HG03064 (cell line): ENCODE data around the gene IL1RAP.
"Not testable (repeated sequence)": the region's sequence is repeated elsewhere in the genome, so short reads cannot be mapped to it uniquely, and the experiment has no call there.

Experiments
- ATAC-seq: cut with Tn5 transposase; IDR thresholded peaks from one replicate; pipeline ENCODE4 v1.9.1; 2021; ENCODE audit warnings: low read depth; ENCODE audit not compliant: unreplicated experiment

IL1RAP gene

GRCh38 chr3:190513409-190514370 is at the start of gene IL1RAP:
TSS of gene IL1RAP (plus strand) at chr3:190514085. CDS start at chr3:190564290, 50,205 bp downstream.
- peak; percentile 100 for ATAC-seq

GRCh38 chr3:190467922-190468321 is 46.0 kb upstream of the IL1RAP start:
- no peak for ATAC-seq

GRCh38 chr3:190473261-190473660 is 40.6 kb upstream of the IL1RAP start:
- ATAC-seq, result not testable (repeated sequence)

- ATAC-seq, result no peak
These were observed 32.1 kb upstream of the IL1RAP start for GRCh38 chr3:190481779-190482178.

DNA sequence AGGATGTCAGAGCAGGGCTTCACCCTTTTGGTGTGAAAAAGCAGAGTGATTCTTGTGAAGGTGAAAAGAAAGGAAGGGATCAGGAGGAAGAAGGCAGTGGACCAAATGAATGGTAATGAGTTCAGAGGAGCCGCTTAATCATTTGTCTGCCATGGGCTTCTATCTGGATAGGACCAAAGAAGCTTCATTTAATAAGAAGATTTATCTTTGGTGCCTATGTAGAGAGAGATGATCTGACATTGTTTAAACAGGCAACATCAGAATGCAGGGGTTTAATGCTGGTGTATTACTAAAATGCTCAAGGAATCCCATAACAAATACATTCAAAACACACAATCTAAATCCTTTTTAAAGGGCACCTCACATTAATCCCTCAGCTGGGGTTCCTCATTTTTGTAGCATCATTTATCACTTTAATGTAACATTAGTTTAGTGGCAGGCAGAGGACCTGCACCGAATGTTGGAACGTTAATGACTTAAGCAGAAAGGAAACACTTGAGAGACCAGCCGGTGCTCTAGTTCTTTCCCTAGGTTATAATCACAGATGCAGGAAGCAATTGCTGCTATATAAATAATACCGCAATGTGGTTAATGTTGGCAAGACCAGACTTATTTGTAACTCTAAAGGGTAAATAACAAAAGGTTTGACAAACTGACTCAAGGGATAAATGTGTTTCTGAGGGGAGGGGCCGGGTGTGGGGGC is 27.9 kb upstream of the IL1RAP start:
- no peak for ATAC-seq

DNA sequence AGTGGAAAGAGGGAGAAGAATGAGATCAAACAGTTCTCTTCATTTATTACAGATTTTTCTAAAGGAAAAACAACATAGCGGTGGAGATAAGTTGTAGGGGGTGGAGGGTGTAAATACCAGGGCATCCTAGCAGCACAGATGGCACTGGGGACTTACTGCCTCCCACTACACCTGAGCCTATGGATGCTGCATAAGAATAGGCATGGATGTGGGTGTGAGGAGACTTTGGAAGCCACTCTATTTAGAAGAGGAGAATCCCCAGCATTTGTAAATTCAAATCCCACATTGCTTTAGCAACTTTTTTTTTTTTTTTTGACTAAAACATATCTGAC is 27.4 kb upstream of the IL1RAP start:
- ATAC-seq, result no peak

- ATAC-seq, result no peak
These were observed 26.8 kb upstream of the IL1RAP start for GRCh38 chr3:190486908-190487607.

GRCh38 chr3:190491533-190492054 is 22.3 kb upstream of the IL1RAP start:
- ATAC-seq, result no peak

DNA sequence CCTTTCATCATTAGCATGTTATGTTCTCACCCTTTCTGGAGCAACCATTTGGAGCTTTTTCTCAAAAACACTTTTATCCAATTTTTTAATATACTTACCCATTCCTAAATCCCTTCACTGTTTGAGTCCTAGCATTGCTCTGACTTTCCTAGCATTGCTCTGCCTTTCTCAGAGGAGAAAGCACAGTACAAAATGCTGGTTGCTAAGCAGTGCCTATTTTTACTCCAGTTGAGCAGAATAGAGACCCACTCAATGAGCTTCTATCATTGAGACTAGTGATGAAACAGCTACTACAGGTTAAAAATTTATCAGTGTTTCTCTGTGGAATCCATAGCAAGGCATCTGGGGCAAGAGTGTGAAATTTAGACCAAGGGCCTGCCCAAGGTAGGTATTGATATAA is 21.8 kb upstream of the IL1RAP start:
- ATAC-seq, result no peak

- no peak for ATAC-seq
These were observed 20.9 kb upstream of the IL1RAP start for GRCh38 chr3:190492966-190493365.

GRCh38 chr3:190494907-190495306 is 19.0 kb upstream of the IL1RAP start:
- ATAC-seq, result no peak

GRCh38 chr3:190495354-190495753 is 18.5 kb upstream of the IL1RAP start:
- no peak for ATAC-seq

GRCh38 chr3:190495796-190496195 is 18.1 kb upstream of the IL1RAP start:
- no peak for ATAC-seq

DNA sequence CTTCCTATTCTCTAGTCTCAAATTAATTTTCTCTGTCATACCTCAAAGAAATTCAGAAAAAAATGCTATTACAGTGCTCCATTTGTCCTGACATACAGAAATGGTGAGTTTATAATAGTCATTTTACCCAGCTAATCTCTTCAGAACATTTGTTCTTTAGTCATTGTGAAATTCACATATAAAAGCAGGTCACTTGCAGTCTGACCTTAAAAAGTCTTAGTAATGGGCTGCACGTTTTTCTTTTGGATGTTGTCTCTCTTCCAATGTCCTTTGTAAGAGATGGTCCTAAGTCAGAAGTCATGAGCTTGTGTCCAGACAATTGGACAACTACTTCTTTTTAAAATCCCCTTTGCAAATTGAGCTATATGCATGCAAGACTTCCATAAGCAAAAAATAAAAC is 17.0 kb upstream of the IL1RAP start:
- ATAC-seq, result no peak

DNA sequence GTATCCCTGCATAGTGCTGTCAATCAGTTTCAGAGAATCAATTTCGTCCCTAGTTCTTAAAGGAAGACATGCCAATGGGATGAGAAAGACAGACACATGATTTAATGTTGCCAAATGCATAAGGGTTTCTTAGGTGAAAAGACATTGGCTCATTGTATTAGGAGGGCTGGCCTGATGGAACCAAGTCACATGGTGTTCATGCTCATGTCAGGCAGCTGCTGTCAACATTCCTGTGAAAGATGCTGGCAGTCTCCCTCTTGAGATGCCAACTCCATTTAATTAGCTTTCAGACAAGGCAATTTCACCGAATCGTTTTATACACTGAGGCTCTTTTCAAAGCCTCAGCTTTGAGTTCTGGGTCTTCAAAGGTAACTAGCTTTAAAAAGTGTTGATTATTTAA is 16.1 kb upstream of the IL1RAP start:
- ATAC-seq, result no peak

GRCh38 chr3:190498293-190498692 is 15.6 kb upstream of the IL1RAP start:
- no peak for ATAC-seq

DNA sequence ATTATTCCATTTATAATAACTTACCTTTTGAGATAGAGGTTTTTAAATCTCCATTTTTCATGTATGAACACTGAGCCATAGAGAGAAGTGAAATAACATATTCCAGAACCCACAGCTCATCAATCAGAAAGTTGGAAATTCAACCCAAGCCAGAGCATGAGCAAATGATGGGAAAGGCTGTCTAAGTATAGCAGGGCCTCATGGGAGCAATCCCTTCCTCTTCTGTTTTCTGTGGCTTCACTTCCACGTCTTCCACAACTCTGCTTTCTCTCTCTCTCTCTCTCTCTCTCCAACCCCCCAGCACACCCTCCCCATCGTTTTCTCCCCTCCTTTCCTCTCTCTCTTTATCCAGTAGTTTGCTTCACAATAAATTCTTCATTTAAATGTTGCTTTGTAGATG is 14.8 kb upstream of the IL1RAP start:
- ATAC-seq, result no peak

GRCh38 chr3:190502946-190503345 is 10.9 kb upstream of the IL1RAP start:
- ATAC-seq, result no peak

- no peak for ATAC-seq
These were observed 9.3 kb upstream of the IL1RAP start for GRCh38 chr3:190504354-190505125.

DNA sequence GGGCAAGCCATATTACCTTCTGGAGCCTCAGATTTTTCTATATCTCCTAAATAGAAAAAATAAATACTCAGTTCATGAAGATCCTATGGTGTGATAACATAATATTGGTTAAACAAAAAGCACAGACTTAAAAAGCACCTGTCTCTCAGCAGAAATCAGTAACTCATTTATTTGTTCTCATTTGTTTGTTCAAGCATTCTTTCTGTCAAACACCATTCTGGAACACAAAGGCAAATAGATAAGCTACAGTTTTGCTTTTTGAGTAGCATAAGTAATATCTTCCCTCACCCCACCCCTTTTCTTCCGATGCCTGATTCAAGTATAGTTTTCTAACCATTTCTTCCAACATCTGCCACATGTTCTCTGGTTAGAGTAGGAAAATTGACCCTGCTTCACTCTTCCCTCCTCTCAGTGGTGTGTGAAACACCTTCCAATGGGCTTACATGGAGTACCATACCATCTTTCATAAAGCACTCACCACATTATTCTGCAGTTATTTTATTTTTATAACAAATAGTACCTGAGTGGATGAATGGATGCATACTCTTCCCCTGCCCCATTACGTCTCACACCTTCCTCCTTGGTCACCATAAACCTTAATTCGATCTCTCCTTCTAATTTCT is 8.4 kb upstream of the IL1RAP start:
- no peak for ATAC-seq
